GM18861 (cell line): Measurements from ENCODE around the gene ACSM3.
"Not testable (repeated sequence)": the region's sequence is repeated elsewhere in the genome, so short reads cannot be mapped to it uniquely, and the experiment has no call there.

ENCODE experiments used
- ATAC-seq: cut with Tn5 transposase; IDR thresholded peaks from one replicate; pipeline ENCODE4 v1.9.1; 2021; ENCODE audit not compliant: unreplicated experiment

ACSM3 gene

DNA sequence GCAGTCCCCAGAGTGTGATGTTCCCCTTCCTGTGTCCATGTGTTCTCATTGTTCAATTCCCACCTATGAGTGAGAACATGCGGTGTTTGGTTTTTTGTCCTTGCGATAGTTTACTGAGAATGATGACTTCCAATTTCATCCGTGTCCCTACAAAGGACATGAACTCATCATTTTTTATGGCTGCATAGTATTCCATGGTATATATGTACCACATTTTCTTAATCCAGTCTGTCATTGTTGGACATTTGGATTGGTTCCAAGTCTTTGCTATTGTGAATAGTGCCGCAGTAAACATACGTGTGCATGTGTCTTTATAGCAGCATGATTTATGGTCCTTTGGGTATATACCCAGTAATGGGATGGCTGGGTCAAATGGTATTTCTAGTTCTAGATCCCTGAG is 8.0 kb upstream of the ACSM3 start:
- ATAC-seq: not testable (repeated sequence)

- no peak for ATAC-seq
Measured at GRCh38 chr16:20760346-20760745, 3.5 kb upstream of the ACSM3 start.

DNA sequence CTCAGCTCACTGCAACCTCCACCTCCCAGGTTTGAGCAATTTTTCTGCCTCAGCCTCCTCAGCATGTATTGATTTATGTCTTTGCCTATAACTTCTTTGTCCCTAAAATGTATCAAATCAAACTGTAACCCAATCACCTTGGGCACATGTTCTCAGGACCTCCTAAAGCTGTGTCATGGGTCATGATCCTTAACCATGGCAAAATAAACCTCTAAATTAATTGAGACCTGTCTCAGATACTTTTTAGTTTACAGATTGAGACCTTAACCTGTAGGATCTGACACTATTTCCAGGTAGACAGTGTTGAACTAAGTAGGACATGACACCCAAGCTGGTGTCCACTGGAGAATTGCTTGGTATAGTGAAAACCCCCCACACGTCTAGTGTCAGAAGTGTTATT is 2.6 kb upstream of the ACSM3 start:
- ATAC-seq: no peak

DNA sequence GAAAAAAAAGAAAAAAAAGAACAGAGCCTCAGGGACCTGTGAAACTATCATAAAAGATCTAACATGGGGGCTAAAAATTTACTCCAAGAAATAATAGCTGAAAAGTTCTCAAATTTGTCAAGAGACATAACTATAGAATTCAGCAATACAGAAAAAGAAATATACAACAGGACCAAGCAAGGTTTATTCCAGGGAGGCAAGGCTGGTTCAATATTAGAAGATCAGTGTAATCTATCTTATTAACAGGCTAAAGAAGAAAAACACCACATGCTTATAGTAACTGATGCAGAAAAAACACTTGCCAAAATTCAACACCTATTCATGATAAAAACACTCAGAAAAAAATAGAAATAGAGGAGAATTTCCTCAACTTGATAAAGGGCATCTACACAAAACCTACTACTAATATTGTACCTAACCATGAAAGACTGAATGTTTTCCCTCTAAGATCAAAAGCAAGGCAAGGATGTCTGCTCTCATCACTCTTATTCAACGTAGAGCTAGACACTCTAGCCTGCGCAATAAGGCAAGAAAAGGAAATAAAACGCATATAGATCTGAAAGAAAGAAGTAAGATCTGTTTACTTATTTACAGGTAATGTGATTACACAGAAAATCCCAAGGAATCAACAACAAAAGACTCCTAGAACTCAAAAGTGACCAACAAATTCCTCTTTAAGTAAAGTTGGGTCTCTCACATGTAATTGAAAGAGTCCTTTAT is 1.2 kb upstream of the ACSM3 start:
- ATAC-seq: no peak

GRCh38 chr16:20764448-20764847 is 634 bp downstream of the ACSM3 start:
- not testable (repeated sequence) for ATAC-seq

DNA sequence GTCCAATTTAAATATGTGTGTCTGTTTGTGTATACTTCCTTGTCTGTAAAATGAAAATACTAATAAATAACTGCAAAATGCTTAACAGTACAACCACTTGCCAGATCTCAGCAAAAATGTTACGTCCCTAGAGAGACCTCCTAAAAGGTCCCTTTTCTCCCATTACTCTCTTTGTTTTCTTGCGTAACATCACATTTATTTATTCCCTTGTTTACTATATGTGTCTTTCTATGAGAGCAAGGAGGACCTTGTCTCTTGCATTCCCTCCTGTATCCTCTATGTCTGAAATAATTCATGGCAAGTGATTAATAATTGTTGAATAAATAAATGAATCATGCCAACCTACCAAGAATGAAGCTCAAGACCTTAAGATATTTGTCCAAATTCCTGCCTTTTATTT is 1.9 kb downstream of the ACSM3 start:
- ATAC-seq: no peak

GRCh38 chr16:20766294-20766693 is 2.5 kb downstream of the ACSM3 start:
- ATAC-seq: no peak

DNA sequence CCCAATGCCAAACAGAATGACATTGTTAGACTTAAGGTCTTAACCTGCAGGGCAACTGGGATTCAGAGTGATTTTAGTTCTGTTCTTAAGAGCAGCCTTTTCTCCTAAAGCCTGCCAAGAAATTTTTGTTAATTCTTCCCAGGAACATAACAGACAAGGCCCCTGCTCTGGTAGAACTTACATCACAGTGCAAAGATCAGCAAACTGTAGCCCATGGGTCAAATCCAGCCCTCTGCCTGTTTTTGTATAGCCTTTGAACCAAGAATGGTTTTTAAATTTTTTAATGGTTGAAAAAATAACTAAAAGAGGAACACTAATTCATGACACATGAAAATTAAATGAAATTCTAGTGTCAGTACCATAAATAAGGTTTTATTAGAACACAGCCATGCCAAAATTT is 3.8 kb downstream of the ACSM3 start:
- ATAC-seq: no peak

DNA sequence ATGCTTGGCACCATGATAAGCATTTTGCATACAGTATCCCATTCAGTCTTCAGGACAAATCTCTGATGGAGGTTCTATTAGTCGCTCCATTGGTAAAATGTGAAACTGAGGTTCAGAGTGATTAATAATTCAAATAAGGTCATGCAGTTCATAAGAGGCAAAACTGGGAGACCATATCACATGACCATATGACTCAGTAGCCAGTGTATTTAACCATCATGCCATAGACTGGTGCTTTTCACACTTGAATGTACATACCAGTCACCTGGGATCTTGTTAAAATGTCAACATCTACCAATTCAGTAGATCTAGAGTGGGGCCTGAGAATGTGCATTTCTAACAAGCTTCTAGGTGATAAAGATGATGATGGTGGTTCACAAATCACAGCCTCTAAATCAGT is 4.3 kb downstream of the ACSM3 start:
- ATAC-seq: no peak

DNA sequence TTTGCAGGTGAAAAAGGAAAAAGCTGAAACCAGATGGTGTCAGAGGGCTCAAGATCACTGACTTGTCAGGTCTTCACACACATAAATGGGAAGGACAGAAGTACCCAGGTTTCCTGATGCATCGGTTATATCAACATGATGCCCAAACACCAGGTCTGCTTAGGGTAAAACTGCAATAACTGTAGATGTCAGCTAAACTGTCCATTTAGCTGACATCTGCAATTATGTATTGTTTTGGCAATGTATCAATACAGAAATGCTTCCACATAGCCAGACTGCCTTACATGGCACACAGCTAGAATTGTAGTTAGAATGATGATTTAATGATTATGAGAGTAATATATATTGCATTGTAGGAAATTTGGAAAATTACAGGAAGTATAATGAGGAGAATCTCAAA is 5.0 kb downstream of the ACSM3 start:
- ATAC-seq: no peak

DNA sequence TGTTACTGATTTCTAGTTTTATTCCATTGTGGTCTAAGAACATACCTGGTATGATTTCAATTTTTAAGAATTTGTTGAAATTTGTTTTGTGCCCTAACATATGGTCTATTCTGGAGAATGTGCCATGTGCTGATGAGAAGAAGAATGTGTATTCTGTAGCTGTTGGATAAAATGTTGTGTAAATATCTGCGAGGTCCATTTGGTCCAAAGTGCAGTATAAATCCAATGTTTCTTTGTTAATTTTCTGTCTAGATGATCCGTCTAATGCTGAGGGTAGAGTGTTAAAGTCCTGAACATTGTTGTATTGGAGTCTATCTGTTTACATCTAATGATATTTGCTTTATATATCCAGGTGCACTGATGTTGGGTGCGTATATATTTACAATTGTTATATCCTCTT is 9.9 kb downstream of the ACSM3 start:
- ATAC-seq: no peak

DNA sequence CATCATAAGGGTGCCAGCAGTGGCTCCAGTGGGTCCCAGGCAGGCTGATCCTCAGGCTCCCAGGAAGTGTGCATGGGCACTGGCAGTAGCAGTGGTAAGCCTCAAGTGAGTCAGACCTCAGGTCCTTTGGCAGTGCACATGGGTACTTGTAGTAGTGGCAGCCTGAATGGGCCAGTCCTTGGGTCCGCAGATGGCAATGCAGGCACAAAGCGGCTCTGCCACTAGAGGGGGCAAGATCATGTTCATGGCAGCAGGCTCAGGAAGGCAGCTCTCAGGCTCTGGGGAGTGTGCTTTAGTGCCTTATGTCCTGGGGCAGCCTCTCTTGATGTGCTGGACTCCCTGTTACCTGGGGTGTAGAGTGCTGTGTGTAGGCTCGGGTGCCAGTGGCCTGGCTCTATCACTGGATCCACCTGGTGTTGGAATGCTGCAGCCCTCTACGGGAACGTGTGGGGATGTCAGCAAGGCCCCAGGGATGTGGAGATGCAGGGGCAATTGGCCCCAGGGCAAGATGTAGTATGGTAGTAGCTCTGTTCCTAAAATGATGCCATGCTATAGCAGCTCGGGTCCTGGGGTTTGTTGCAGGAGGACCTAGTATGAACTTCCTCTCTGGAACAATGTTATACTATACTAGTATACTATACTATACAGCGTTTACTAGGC is 11.0 kb downstream of the ACSM3 start:
- ATAC-seq: no peak

DNA sequence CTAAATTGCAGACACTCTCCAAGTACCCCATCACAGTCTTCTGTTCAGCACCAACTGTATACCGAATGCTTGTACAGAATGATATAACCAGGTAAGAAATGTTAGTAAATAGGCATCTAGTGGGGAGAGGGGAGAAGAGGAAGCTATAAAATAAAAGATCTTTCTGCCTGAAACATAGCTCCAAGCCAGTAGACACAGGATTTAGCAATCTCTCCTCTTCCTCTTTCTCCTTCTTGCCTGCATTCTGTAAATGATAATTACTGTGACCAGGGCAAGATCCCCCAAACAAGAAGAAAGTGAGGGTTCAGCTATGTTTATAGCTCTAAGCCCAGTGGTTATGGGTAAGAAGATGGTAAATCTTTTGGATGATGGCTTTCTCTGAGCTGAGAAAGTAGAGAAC is 17.9 kb downstream of the ACSM3 start:
- ATAC-seq: no peak

- ATAC-seq: no peak
Measured at GRCh38 chr16:20782470-20782869, 18.7 kb downstream of the ACSM3 start.

GRCh38 chr16:20784204-20784603 is 20.4 kb downstream of the ACSM3 start:
- no peak for ATAC-seq

- ATAC-seq: no peak
Measured at GRCh38 chr16:20789130-20789529, 25.3 kb downstream of the ACSM3 start.

DNA sequence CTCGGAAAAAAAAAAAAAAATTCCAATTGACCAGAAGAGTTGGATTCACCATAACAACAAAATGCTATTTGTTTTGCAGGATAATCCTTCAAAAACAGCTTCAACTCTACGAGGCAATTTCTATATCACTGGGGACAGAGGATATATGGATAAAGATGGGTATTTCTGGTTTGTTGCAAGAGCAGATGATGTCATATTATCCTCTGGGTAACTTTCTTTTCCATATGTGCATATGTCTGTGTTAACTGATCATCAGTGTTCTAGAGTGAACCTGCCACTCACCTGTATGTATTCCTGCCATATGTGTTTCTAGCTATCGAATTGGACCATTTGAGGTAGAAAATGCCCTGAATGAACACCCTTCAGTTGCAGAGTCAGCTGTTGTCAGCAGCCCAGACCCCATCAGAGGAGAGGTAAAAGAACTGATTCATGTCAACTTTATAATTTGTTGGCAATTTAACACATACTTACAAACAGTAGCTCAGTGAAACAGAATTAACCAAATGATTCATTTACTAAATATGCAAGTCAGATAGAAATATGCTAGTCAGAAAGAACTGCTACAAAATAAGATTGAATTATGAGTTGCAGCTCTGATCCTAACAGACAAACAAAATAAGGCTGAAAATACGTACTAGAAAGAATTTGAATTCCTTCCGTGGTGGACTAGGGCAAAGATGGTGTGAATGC is 28.3 kb downstream of the ACSM3 start:
- ATAC-seq: no peak

DNA sequence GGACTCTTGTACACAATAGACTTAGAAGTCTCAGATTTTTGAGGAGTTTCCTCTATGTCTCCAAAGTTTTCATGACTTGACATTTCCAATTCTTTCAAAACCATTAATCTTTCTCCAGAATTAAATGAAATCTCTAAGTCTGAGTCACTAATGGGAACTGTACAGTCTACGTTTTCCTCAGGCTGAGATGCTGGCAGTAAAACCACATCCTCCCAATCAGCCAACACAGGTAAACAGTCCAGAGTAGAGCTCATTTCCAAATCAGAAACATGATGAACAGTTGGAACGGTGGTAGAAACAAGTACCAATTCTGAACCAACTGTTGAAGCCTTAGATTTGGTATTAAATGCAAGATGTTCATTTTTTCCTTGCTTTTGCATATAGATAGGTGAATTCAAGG is 34.5 kb downstream of the ACSM3 start:
- no peak for ATAC-seq

DNA sequence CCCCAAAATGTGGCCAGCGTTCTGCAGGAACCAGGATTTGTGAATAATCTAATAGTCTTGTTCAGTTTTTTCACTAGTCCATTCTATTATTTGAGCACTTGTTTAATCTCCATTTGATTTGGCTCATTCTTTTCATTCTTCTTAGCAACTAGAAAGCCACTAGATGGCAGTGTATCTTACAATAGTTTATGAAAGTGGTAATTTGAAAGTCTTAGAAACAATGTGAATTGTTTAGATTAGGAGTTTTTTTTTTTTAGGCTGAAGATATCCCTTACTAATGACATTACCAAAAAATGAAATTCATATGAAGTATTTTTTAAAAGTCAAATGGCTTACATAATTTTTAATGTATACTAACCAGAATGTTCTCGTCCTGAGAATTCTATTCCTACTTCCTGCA is 35.8 kb downstream of the ACSM3 start:
- no peak for ATAC-seq

DNA sequence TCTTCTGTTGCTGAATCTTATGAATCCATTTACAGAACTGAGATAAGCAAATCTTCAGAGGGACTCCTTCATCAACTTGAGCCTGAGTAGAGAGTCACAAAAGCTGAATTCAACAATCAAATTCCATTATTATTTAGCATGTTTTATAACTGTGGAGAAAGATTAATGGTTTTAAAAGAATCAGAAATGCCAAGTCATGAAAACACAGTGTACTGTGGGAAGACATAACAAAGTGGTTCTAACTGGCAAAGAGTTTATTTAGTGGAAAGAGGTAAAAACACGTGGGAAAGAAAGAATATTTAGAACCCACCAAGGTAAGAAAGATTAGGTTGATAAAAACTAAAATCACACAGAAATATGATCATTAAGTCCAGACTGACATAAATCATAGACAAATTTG is 37.5 kb downstream of the ACSM3 start:
- no peak for ATAC-seq

DNA sequence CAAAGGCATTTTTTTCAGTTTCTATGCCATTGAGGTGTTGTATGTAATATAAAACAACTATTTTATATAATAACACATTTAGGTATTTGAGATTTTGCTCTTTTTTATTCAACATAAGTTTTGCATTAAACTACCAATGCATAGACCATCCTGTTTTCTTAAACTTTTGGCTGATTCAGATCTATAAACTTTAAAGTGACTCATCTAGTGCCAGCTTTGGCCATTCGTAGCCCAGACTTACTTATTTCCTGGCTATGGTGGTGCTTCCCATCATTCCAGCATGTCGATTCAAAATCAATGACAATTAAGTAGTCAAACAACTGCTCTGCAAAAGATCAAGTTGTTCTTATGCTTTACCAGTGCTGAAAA is 39.4 kb downstream of the ACSM3 start:
- ATAC-seq: no peak

- ATAC-seq: no peak
Measured at GRCh38 chr16:20803561-20804214, 39.9 kb downstream of the ACSM3 start.
